ENCODE results near the gene ACAA2. TPM values are rescaled to one million over a fixed set of nuclear protein-coding genes. Genes with fewer than 3 reads are reported as not detected.
A peak's percentile ranks its signal among the peaks of the same experiment; 100 is the strongest.

The ACAA2 gene
- total RNA-seq, 1 donor from 2014 or later = 91.9 TPM

DNA sequence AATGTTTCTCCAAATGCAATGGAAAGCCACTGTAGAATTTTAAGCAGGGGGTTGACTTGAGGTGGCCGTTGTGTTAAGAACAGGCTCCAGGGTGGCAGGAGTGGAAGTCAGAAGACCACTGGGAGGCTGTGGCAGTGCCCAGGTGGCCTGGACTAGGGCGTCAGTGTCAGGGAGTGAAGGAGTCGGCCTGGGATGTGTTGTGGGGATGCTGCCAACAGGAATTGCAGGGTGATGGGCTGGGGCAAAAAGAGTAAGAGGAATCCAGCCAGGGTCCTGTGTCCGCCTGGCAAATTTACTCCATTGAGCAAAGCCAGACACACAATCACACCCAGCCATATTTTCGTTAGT is 55.1 kb downstream of the ACAA2 start:
- Mint-ChIP-seq H3K4me1 (peaks cover 19% of the 10 kb centered on the region), H3K27ac (peak overlapping the region; percentile 87)
- H3K4me1 ChIP-seq = peaks cover 10% of the 10 kb centered on the region

DNA sequence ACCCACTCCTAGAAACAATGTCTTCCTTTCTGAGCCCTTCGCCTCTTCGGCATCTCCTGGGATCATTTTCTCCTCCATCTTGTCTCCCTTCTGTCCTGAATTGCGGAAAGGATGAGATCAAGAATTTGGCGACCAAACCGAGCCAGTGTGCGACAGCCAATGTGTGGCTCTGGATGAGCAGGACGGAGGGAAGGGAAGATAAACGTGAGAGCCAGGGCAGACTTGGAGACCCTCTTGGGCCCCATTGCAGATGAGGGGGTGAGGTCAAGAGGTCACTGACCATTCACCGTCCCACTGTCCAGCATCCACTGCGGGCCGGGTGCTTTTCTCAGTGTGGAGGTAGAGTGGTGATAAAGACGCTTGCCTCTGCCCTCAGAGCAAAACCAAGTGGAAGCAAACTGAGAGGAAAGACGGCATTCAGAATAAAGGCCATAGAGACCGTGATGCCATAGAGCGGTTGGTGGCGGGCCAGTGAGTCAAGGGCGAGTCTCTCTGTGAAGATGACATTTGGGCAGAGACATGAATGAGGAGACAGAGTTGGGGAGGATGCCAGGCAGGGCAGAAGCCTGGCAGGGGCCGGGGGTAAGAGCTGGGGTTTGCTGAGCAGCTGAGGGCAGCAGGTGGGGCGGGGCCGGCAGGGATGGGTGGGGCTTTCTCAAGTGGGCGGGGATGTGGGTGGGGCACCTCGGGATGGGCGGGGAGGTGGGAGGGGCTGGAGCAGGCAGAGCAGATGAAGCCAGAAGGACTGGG is 55.6 kb downstream of the ACAA2 start:
- no peaks in the 10 kb centered on the region for H3K79me2 ChIP-seq (ENCODE audit: low read depth)
- no peaks in the 10 kb centered on the region for H3K9me3 ChIP-seq (ENCODE audit: low read depth)
- TF ChIP-seq, protein P1, sequence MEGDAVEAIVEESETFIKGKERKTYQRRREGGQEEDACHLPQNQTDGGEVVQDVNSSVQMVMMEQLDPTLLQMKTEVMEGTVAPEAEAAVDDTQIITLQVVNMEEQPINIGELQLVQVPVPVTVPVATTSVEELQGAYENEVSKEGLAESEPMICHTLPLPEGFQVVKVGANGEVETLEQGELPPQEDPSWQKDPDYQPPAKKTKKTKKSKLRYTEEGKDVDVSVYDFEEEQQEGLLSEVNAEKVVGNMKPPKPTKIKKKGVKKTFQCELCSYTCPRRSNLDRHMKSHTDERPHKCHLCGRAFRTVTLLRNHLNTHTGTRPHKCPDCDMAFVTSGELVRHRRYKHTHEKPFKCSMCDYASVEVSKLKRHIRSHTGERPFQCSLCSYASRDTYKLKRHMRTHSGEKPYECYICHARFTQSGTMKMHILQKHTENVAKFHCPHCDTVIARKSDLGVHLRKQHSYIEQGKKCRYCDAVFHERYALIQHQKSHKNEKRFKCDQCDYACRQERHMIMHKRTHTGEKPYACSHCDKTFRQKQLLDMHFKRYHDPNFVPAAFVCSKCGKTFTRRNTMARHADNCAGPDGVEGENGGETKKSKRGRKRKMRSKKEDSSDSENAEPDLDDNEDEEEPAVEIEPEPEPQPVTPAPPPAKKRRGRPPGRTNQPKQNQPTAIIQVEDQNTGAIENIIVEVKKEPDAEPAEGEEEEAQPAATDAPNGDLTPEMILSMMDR (IDR thresholded peaks at IDR 0.05) = no peak
- TF ChIP-seq EZH2 (IDR thresholded peaks at IDR 0.05) (no peak), EZH2phosphoT487 (IDR thresholded peaks at IDR 0.05) (no peak)
- H3K4me1 Mint-ChIP-seq = peaks cover 19% of the 10 kb centered on the region
- no peaks in the 10 kb centered on the region for H3K9me3 Mint-ChIP-seq
- H3K4me1 ChIP-seq = peaks cover 10% of the 10 kb centered on the region
- H3K4me2 ChIP-seq = no peak overlapping the region
- H3F3A ChIP-seq (ENCODE audit: low read depth) = no peaks in the 10 kb centered on the region
- H3K27me3 Mint-ChIP-seq (ENCODE audit: insufficient read depth, low read depth) = peaks cover 6% of the 10 kb centered on the region
- no peaks in the 10 kb centered on the region for H4K20me1 ChIP-seq (ENCODE audit: low read depth)
- H2AFZ ChIP-seq (replicated peaks) = no peak overlapping the region
- no peak overlapping the region for H3K9ac ChIP-seq
- no peaks in the 10 kb centered on the region for H3K27me3 ChIP-seq
- no peaks in the 10 kb centered on the region for H3K36me3 Mint-ChIP-seq
- H3K27ac Mint-ChIP-seq = peak overlapping the region; percentile 87
- H3K36me3 ChIP-seq = no peaks in the 10 kb centered on the region
- no peak overlapping the region for H3K27ac ChIP-seq
- H3K4me3 ChIP-seq = no peak overlapping the region
- no peak overlapping the region for H3K4me3 Mint-ChIP-seq
- DNase-seq (ENCODE audit: low spot score) = peak; percentile 9

More for the DNA sequence above, 55.1 kb downstream of the ACAA2 start:
- H3K9me3 ChIP-seq (ENCODE audit: low read depth) = no peaks in the 10 kb centered on the region
- H3K9ac ChIP-seq = no peak overlapping the region
- TF ChIP-seq EZH2 (IDR thresholded peaks at IDR 0.05) (no peak), EZH2phosphoT487 (IDR thresholded peaks at IDR 0.05) (no peak)
- TF ChIP-seq, protein P1 (IDR thresholded peaks at IDR 0.05) = no peak
- peaks cover 6% of the 10 kb centered on the region for H3K27me3 Mint-ChIP-seq (ENCODE audit: insufficient read depth, low read depth)
- H3K27ac ChIP-seq = no peak overlapping the region
- no peaks in the 10 kb centered on the region for H4K20me1 ChIP-seq (ENCODE audit: low read depth)
- H3K36me3 ChIP-seq = no peaks in the 10 kb centered on the region
- H3K9me3 Mint-ChIP-seq = no peaks in the 10 kb centered on the region
- no peaks in the 10 kb centered on the region for H3K27me3 ChIP-seq
- H2AFZ ChIP-seq (replicated peaks) = no peak overlapping the region
- no peaks in the 10 kb centered on the region for H3K79me2 ChIP-seq (ENCODE audit: low read depth)
- no peak for DNase-seq (ENCODE audit: low spot score)
- no peak overlapping the region for H3K4me3 Mint-ChIP-seq
- no peaks in the 10 kb centered on the region for H3F3A ChIP-seq (ENCODE audit: low read depth)
- H3K4me3 ChIP-seq = no peak overlapping the region
- H3K36me3 Mint-ChIP-seq = no peaks in the 10 kb centered on the region
- no peak overlapping the region for H3K4me2 ChIP-seq

DNA sequence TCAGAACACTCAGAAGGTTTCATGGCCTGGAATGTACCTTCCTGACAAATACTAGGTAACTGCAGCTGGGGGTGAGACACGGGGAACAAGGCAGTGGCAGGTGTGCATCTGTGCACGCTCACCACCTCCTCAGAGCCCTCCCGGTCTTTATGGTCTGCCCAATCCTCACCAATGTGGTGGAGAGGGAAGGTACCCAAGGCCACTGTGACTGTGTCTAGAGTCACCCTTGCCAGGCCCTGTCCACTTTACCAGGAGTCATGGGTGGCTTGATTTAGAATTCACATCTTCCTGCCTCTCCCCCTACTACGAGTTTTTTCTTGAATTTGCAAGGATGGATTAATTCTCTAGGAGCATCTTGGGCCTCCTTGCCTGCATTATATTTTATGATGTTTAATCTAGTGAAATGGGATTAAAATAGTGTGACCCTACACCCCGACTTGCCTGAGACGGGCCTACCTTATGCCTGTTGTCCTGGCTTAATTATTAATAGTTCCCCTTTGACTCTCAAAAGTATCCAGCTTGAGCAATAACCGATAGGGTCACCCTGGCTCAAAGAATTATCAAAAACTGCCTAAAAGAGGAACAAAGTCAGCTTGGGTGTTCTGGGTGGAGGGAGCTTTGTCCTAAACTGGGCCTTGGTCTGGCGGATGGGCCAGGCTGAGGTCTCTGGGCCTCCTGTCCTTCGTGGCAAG is 56.5 kb downstream of the ACAA2 start:
- Histone ChIP-seq H2AFZ (replicated peaks) (no peak overlapping the region), H3K4me1 (peaks cover 10% of the 10 kb centered on the region), H3K4me2 (no peak overlapping the region), H3F3A (ENCODE audit: low read depth) (no peaks in the 10 kb centered on the region), H4K20me1 (ENCODE audit: low read depth) (no peaks in the 10 kb centered on the region), H3K27me3 (no peaks in the 10 kb centered on the region), H3K79me2 (ENCODE audit: low read depth) (no peaks in the 10 kb centered on the region), H3K9me3 (ENCODE audit: low read depth) (no peaks in the 10 kb centered on the region), H3K27ac (no peak overlapping the region), H3K36me3 (no peaks in the 10 kb centered on the region), H3K4me3 (no peak overlapping the region), H3K9ac (no peak overlapping the region)
- no peak for DNase-seq (ENCODE audit: low spot score)
- no peaks in the 10 kb centered on the region for H3K9me3 Mint-ChIP-seq
- H3K4me1 Mint-ChIP-seq = peaks cover 20% of the 10 kb centered on the region
- H3K4me3 Mint-ChIP-seq = no peak overlapping the region
- H3K27me3 Mint-ChIP-seq (ENCODE audit: insufficient read depth, low read depth) = peaks cover 9% of the 10 kb centered on the region
- no peaks in the 10 kb centered on the region for H3K36me3 Mint-ChIP-seq
- H3K27ac Mint-ChIP-seq = no peak overlapping the region
- TF ChIP-seq EZH2 (IDR thresholded peaks at IDR 0.05) (no peak), EZH2phosphoT487 (IDR thresholded peaks at IDR 0.05) (no peak)
- TF ChIP-seq, protein P1 (IDR thresholded peaks at IDR 0.05) = no peak

Measured in neural progenitor cell (in vitro differentiated cells).